ENCODE results near the gene MBOAT1. TPM values are rescaled to one million over a fixed set of nuclear protein-coding genes. Genes with fewer than 3 reads are reported as not detected.

Gene MBOAT1
- total RNA-seq, 2 experiments from 2014 or later, result 14.1 to 14.8 TPM

- Mint-ChIP-seq H3K4me3 (no peak overlapping the region), H3K9me3 (no peaks in the 10 kb centered on the region), H3K27ac (no peak overlapping the region), H3K36me3 (no peaks in the 10 kb centered on the region), H3K27me3 (peaks cover 2% of the 10 kb centered on the region), H3K4me1 (peaks cover 7% of the 10 kb centered on the region)
- POLR2A ChIA-PET, result no interaction called here
- ATAC-seq (ENCODE audit: low read depth), result no peak
- DNase-seq, result no peak
Measured at GRCh38 chr6:20241102-20241501, 28.8 kb upstream of the MBOAT1 start.

- ATAC-seq (ENCODE audit: low read depth) (no peak), DNase-seq (no peak)
- H3K4me3 Mint-ChIP-seq, result no peak overlapping the region
- H3K27ac Mint-ChIP-seq, result no peak overlapping the region
- no peaks in the 10 kb centered on the region for H3K36me3 Mint-ChIP-seq
- H3K9me3 Mint-ChIP-seq, result no peaks in the 10 kb centered on the region
- POLR2A ChIA-PET, result no interaction called here
- H3K27me3 Mint-ChIP-seq, result peaks cover 2% of the 10 kb centered on the region
- peaks cover 7% of the 10 kb centered on the region for H3K4me1 Mint-ChIP-seq
Measured at GRCh38 chr6:20238688-20239587, 26.7 kb upstream of the MBOAT1 start.

GRCh38 chr6:20237677-20238460 lies 25.6 kb upstream of the MBOAT1 start:
- Mint-ChIP-seq H3K27me3 (no peaks in the 10 kb centered on the region), H3K36me3 (no peaks in the 10 kb centered on the region), H3K4me3 (no peak overlapping the region), H3K9me3 (no peaks in the 10 kb centered on the region), H3K27ac (no peak overlapping the region), H3K4me1 (peaks cover 7% of the 10 kb centered on the region)
- ATAC-seq (ENCODE audit: low read depth), result no peak
- POLR2A ChIA-PET, result no interaction called here
- DNase-seq, result no peak

DNA sequence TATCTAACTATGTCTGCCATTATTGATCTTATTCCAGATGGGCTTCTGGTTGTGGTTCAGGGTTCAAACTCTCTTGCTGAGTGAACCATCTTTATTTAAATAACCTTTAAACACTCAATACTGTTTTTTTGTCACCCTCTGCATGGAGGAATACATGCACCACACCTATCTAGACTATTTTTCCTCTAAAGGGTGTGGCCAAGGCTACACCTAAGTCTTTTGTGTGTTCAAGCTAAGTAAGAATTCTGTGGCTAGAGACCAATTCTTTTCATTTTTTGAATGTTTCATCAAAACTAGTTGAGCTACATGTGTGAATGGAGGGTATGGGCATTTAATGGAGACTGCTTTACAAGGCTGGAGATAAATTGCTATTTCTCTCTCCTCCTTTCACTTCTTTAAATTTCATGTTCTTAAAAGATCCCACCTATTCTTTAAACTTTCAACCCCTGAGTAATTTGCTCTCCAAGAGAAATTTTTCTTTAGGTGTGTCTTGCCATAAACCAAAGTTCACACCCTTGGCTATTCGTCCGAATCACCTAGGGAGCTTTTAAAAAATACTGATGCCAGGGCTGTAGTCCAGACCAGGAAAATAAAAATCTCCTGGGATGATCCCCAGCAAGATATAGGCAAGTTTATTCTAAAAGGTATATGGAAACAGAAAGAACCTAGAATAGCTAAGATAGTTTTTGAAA lies 24.8 kb upstream of the MBOAT1 start:
- H3K27me3 Mint-ChIP-seq, result no peaks in the 10 kb centered on the region
- no peak overlapping the region for H3K4me3 Mint-ChIP-seq
- no peak overlapping the region for H3K27ac Mint-ChIP-seq
- no peaks in the 10 kb centered on the region for H3K36me3 Mint-ChIP-seq
- peaks cover 7% of the 10 kb centered on the region for H3K4me1 Mint-ChIP-seq
- ATAC-seq (ENCODE audit: low read depth) (no peak), DNase-seq (no peak)
- no peaks in the 10 kb centered on the region for H3K9me3 Mint-ChIP-seq
- POLR2A ChIA-PET, result interaction anchor here (0.7 kb wide), 1 partner anchor 980 kb away, joined by 3 read pairs; no protein-coding TSS in a partner anchor

DNA sequence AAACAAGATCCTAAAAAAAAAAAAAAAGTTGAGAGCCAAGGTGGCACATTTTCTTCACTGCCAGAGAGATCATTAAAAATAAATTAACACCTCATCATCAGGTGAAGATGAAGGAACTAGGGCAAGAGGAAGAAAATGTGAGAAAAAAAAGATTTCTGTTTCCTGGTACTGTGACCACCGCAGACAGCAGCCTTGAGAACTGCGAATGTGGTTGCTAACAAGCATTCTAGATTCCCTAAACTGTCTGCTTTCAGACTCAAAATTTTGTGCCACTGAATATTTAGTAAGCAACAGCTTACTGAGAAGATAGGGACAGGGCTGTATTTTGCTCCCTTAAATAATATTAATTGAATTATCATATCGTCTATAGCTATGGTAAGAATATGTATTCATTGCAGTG lies 24.1 kb upstream of the MBOAT1 start:
- ATAC-seq (ENCODE audit: low read depth) (no peak), DNase-seq (no peak)
- Mint-ChIP-seq H3K4me3 (no peak overlapping the region), H3K4me1 (peaks cover 7% of the 10 kb centered on the region), H3K36me3 (no peaks in the 10 kb centered on the region), H3K27ac (no peak overlapping the region), H3K27me3 (no peaks in the 10 kb centered on the region), H3K9me3 (no peaks in the 10 kb centered on the region)
- POLR2A ChIA-PET, result interaction anchor here (0.7 kb wide), 1 partner anchor 981 kb away, joined by 3 read pairs; no protein-coding TSS in a partner anchor

DNA sequence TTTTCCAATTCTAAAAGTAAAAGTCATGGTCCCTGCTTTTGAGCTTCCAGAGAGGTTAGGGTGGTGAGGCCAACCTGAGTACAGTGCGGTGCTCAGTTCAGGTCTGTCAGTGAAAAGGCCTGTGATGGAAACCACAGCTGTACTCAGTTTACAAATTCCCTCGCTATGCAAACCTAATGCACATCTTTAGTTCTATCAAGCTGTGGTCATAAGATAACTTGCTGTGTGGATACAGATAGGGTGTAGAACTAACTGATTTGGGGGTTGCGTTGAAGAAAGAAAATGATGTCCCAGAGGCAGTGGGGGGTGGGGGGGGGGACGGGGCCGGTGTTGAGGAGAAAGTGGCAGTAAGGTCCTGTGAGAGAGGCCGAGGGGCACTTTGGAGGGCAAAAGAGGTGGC lies 22.8 kb upstream of the MBOAT1 start:
- H3K4me3 Mint-ChIP-seq, result no peak overlapping the region
- H3K4me1 Mint-ChIP-seq, result peaks cover 7% of the 10 kb centered on the region
- POLR2A ChIA-PET, result no interaction called here
- ATAC-seq (ENCODE audit: low read depth), result no peak
- H3K9me3 Mint-ChIP-seq, result no peaks in the 10 kb centered on the region
- no peak overlapping the region for H3K27ac Mint-ChIP-seq
- no peak for DNase-seq
- peaks cover 4% of the 10 kb centered on the region for H3K27me3 Mint-ChIP-seq
- no peaks in the 10 kb centered on the region for H3K36me3 Mint-ChIP-seq

DNA sequence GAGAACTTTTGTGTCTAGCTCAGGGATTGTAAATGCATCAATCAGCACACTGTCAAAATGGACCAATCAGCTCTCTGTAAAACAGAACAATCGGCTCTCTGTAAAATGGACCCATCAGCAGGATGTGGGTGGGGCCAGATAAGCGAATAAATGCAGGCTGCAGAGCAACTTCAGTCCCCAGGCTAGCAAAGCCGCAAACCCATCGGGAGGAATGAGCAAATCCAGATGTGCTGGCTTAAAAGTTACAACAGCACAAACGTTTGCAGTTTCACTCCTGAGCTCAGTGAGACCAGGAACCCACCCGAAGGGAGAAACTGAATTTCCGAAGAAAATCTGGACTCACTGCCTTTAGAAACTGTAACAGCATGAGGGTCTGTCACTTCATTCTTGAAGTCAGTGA lies 21.9 kb upstream of the MBOAT1 start:
- DNase-seq (no peak), ATAC-seq (ENCODE audit: low read depth) (no peak)
- no peak overlapping the region for H3K27ac Mint-ChIP-seq
- H3K4me1 Mint-ChIP-seq, result peaks cover 7% of the 10 kb centered on the region
- POLR2A ChIA-PET, result interaction anchor here (1.2 kb wide), 1 partner anchor 21 kb away, joined by 3 read pairs; no protein-coding TSS in a partner anchor
- H3K36me3 Mint-ChIP-seq, result no peaks in the 10 kb centered on the region
- no peaks in the 10 kb centered on the region for H3K9me3 Mint-ChIP-seq
- H3K4me3 Mint-ChIP-seq, result no peak overlapping the region
- H3K27me3 Mint-ChIP-seq, result peaks cover 4% of the 10 kb centered on the region

DNA sequence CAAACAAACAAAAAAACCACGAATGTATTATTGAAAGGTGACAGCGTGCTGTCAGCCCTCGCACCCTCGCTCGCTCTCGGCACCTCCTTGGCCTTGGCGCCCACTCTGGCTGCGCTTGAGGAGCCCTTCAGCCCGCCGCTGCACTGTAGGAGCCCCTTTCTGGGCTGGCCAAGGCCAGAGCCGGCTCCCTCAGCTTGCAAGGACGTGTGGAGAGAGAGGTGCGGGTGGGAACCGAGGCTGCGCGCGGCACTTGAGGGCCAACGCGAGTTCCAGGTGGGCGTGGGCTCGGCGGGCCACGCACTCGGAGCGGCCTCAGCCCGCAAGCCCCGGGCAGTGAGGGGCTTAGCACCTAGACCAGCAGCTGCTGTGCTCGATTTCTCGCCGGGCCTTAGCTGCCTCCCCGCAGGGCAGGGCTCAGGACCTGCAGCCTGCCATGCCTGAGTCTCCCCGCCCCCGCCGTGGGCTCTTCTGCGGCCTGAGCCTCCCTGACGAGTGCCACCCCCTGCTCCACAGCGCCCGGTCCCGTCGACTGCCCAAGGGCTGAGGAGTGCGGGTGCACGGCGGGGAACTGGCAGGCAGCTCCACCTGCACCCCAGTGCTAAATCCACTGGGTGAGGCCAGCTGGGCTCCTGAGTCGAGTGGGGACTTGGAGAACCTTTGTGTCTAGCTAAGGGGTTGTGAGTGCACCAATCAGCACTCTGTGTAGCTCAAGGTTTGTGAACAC lies 20.9 kb upstream of the MBOAT1 start:
- ATAC-seq (ENCODE audit: low read depth), result no peak
- POLR2A ChIA-PET, result interaction anchor here (1.2 kb wide), 1 partner anchor 20 kb away, joined by 3 read pairs; no protein-coding TSS in a partner anchor
- H3K27ac Mint-ChIP-seq, result no peak overlapping the region

DNA sequence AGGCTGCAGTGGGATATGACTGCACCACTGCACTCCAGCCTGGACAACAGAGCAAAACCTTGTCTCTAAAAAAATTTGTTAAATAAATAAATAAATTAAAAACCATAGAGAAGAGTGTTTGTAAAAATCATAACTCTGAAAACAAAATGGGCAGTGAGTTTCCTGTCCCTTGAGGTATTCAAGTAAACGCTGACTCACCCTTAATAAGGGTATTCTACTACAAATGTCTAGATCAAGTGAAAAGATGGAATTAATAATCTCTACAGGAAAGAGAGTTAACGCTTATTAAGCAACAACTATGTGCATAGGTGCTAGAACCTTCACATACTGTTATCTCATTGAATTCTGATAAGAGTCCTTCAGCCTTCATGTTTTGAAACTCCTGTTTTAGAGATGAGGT lies 19.9 kb upstream of the MBOAT1 start:
- H3K9me3 Mint-ChIP-seq, result no peaks in the 10 kb centered on the region
- no peak overlapping the region for H3K4me3 Mint-ChIP-seq
- H3K4me1 Mint-ChIP-seq, result no peaks in the 10 kb centered on the region
- peaks cover 4% of the 10 kb centered on the region for H3K27me3 Mint-ChIP-seq
- ATAC-seq (ENCODE audit: low read depth), result no peak
- H3K27ac Mint-ChIP-seq, result no peak overlapping the region
- no peak for DNase-seq
- H3K36me3 Mint-ChIP-seq, result no peaks in the 10 kb centered on the region
- POLR2A ChIA-PET, result no interaction called here

More for the DNA sequence above, 20.9 kb upstream of the MBOAT1 start:
- Mint-ChIP-seq H3K4me3 (no peak overlapping the region), H3K27me3 (peaks cover 4% of the 10 kb centered on the region), H3K36me3 (no peaks in the 10 kb centered on the region), H3K9me3 (no peaks in the 10 kb centered on the region), H3K4me1 (peaks cover 4% of the 10 kb centered on the region)
- DNase-seq, result no peak

GRCh38 chr6:20230401-20231119 lies 18.3 kb upstream of the MBOAT1 start:
- Mint-ChIP-seq H3K9me3 (no peaks in the 10 kb centered on the region), H3K4me1 (no peaks in the 10 kb centered on the region), H3K4me3 (no peak overlapping the region), H3K27me3 (peaks cover 6% of the 10 kb centered on the region), H3K36me3 (no peaks in the 10 kb centered on the region), H3K27ac (no peak overlapping the region)
- no peak for ATAC-seq (ENCODE audit: low read depth)
- POLR2A ChIA-PET, result no interaction called here
- no peak for DNase-seq

GRCh38 chr6:20229881-20230280 lies 17.6 kb upstream of the MBOAT1 start:
- DNase-seq (no peak), ATAC-seq (ENCODE audit: low read depth) (no peak)
- H3K27ac Mint-ChIP-seq, result no peak overlapping the region
- peaks cover 6% of the 10 kb centered on the region for H3K27me3 Mint-ChIP-seq
- no peaks in the 10 kb centered on the region for H3K9me3 Mint-ChIP-seq
- no peak overlapping the region for H3K4me3 Mint-ChIP-seq
- POLR2A ChIA-PET, result no interaction called here
- no peaks in the 10 kb centered on the region for H3K4me1 Mint-ChIP-seq
- H3K36me3 Mint-ChIP-seq, result no peaks in the 10 kb centered on the region

DNA sequence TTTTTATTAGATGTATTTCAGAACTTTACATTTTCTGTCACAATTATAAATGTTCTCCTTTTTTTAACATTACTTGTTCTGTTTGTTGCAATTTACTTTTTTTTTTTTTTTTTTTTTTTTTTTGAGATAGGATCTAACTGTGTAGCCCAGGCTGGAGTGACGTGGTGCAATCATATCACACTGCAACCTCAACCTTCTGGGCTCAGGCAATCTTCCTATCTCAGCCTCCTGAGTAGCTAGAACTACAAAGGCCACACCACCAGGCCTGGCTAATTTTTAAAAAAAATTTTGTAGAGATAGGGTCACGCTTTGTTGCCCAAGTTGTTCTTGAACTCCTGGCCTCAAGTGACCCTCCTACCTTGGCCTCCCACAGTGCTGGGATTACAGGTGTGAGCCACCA lies 15.1 kb upstream of the MBOAT1 start:
- Mint-ChIP-seq H3K4me1 (no peaks in the 10 kb centered on the region), H3K9me3 (no peaks in the 10 kb centered on the region), H3K4me3 (no peak overlapping the region), H3K36me3 (no peaks in the 10 kb centered on the region), H3K27me3 (peaks cover 9% of the 10 kb centered on the region), H3K27ac (no peak overlapping the region)
- DNase-seq (no peak), ATAC-seq (ENCODE audit: low read depth) (no peak)
- POLR2A ChIA-PET, result no interaction called here

All from activated naive CD8-positive, alpha-beta T cell treated with anti-CD3 and anti-CD28 coated beads, Interleukin-2, amount 10 ng/mL, durations not matched to agents 7 days and 5 days (primary cell).